Smooth muscle cell of trachea (primary cell): ENCODE measurements around the gene ATG12. TPM values are rescaled to one million over a fixed set of nuclear protein-coding genes. Genes with fewer than 3 reads are reported as not detected.

Experiments used
- total RNA-seq: library from RNA; depleted of rRNA; stranded (reverse); fragments of >200 nt; gene quantifications from 2 replicates; pipeline ENCODE4 v1.2.1, GENCODE V29; 2014

ATG12 gene
- 70.8 and 103 TPM in 2 replicates for total RNA-seq

GRCh38 chr5:115841382-115842088, at the start of gene ATG12, which contains the start of gene AP3S1:
Gene ATG12, minus strand, starts transcription at chr5:115841565. Its CDS starts 13 bp downstream, at chr5:115841552.
Gene AP3S1, plus strand, starts transcription at chr5:115841935. Its CDS starts 103 bp downstream, at chr5:115842038.

GRCh38 chr5:115816226-115817081, 24.9 kb downstream of the ATG12 start, which contains the start of gene CDO1:
Gene CDO1, minus strand, starts transcription at chr5:115816659. Its CDS starts 262 bp downstream, at chr5:115816397.

Other genes starting within 250 kb of the ATG12 start
- 7.6 and 11.8 TPM in 2 replicates for gene TICAM2, start 239.1 kb downstream of the ATG12 start, total RNA-seq
- gene TMED7, start 215.5 kb downstream of the ATG12 start, total RNA-seq: 109 and 143 TPM in 2 replicates
- gene CDO1, start 24.9 kb downstream of the ATG12 start, total RNA-seq: 9.0 and 13.2 TPM in 2 replicates
- 126 and 145 TPM in 2 replicates for gene AP3S1, start 370 bp upstream of the ATG12 start, total RNA-seq
- gene LVRN, start 120.9 kb upstream of the ATG12 start, total RNA-seq: 0.17 and 0.44 TPM in 2 replicates
- not detected in 2 replicates for gene ARL14EPL, start 190.9 kb upstream of the ATG12 start, total RNA-seq
- gene COMMD10, start 243.5 kb upstream of the ATG12 start, total RNA-seq: 29.6 and 41.5 TPM in 2 replicates